Measurements from ENCODE around the gene TIE1. TPM values are rescaled to one million over a fixed set of nuclear protein-coding genes. Genes with fewer than 3 reads are reported as not detected.

The TIE1 gene
- total RNA-seq, 2 donors from 2014 or later, result 23.7 to 25.7 TPM

DNA sequence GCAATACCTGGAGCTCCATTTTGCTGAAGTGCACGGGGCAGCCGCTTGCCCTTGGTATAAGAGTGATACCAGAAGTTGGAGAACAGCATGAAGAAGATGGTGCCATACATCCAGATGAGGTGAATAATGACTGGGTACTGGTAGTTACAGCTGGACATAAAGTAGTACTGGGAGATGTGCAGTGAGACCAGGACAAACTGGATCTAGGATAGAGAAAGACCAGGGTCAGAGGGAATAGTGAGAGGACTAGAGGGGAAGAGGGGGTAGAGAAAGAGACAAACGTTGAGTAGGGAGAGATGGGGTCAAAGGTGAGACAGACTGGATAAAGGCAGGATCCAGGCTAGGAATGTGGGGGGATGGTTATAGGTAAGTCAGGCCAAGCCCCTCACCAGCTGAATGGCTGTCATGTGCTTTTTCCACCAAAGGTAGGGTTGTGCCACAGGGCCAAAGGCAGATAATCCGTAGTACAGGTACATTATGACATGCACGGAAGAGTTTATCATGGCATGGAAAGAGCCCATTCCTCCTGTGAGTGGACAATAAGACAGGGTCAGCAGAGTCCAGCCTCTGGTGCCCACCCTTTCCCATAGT is 63.2 kb downstream of the TIE1 start:
- Histone ChIP-seq H3K27me3 (replicated peaks; ENCODE audit: insufficient read depth) (no peaks in the 10 kb centered on the region), H3K4me1 (ENCODE audit: control insufficient read depth in 1 of 2, low read depth in 2 of 2) (peaks cover 19 to 26% of the 10 kb centered on the region in 2 donors)

DNA sequence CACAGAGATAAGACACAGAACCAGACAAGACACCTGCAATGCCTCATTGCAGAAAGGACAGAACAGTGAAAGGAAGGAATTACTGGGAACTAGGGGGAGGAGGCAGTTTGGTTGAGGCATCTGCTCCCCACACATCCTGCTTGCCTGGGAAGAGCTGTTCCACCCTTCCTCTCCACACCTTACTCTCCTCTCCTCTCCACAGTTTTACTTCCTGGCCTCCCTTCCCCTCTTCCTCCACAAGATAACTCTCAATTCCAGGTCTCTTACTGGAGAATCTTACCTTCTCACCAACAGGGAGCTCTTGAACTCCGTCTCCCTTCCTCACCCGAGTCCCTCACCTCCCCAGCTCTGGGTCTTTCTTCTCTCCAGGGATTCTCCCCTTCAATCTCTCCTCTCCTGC is 64.9 kb downstream of the TIE1 start:
- Histone ChIP-seq H3K4me3 (no peak overlapping the region), H3K27me3 (replicated peaks; ENCODE audit: insufficient read depth) (no peaks in the 10 kb centered on the region), H3K9me3 (no peaks in the 10 kb centered on the region), H3K4me1 (ENCODE audit: control insufficient read depth in 1 of 2, low read depth in 2 of 2) (peaks cover 15 to 23% of the 10 kb centered on the region in 2 donors), H3K27ac (peak overlapping the region; percentile 66 to 85), H3K36me3 (peaks cover 41% of the 10 kb centered on the region)
- no peak for ATAC-seq (ENCODE audit: insufficient number of reproducible peaks, low FRiP score, low read depth)
- TF ChIP-seq CTCF (IDR thresholded peaks at IDR 0.05), result no peak
- DNase-seq (ENCODE audit: low spot score), result no peak

More for the DNA sequence above, 63.2 kb downstream of the TIE1 start:
- no peak for DNase-seq (ENCODE audit: low spot score)
- Histone ChIP-seq H3K36me3 (peaks cover 41% of the 10 kb centered on the region), H3K4me3 (no peak overlapping the region), H3K9me3 (no peaks in the 10 kb centered on the region), H3K27ac (no peak overlapping the region)
- no peak for ATAC-seq (ENCODE audit: insufficient number of reproducible peaks, low FRiP score, low read depth)
- TF ChIP-seq CTCF (IDR thresholded peaks at IDR 0.05), result no peak

DNA sequence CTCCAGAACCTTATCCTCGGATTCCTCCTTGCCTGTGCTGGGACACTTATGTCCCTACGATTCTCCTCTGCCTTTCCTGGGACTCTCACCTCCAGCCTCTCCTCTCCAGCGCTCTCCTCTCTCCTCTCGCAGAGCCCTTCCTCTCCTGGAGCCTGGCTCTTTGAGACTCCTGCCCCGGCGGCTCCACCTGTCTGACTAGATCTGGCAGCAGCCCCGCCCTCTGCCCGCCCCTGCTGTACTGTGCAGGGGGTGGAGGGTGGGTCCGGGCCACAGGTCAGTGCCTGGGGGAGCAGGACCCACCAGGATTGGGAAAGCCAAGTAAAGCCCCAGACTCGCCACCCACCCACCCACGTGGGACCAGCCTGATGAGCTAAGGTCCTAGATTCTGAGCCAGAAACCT is 65.4 kb downstream of the TIE1 start:
- ATAC-seq (ENCODE audit: insufficient number of reproducible peaks, low FRiP score, low read depth) (no peak), DNase-seq (ENCODE audit: low spot score) (no peak)
- peak overlapping the region; percentile 66 to 85 for H3K27ac ChIP-seq
- H3K27me3 ChIP-seq (replicated peaks; ENCODE audit: insufficient read depth), result no peaks in the 10 kb centered on the region
- peaks cover 15 to 23% of the 10 kb centered on the region in 2 donors for H3K4me1 ChIP-seq (ENCODE audit: control insufficient read depth in 1 of 2, low read depth in 2 of 2)
- TF ChIP-seq CTCF (IDR thresholded peaks at IDR 0.05), result no peak
- peak overlapping the region; percentile 91 for H3K4me3 ChIP-seq
- no peaks in the 10 kb centered on the region for H3K9me3 ChIP-seq
- peaks cover 41% of the 10 kb centered on the region for H3K36me3 ChIP-seq

DNA sequence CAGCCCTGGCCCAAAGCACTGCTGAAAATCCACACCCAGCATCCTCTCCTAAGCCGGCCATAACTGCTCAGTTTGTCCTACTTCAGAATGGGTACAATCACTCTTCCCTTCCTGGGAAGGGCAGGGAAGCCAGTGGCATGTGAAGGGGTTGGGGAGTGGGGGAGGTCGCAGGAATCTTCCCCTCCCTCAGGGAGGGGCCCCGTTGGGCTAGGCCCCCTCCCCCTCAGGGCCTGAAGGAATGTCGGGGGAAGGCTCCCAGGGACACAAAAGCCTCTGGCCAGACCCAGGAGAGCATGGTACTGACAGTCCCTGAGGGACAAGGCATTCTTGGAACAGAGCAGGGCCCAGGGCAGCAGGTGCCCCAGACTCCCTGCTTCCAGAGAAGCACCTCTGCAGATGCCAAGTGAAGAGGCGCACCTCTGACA is 65.8 kb downstream of the TIE1 start:
- no peak for DNase-seq (ENCODE audit: low spot score)
- Histone ChIP-seq H3K27me3 (replicated peaks; ENCODE audit: insufficient read depth) (no peaks in the 10 kb centered on the region), H3K9me3 (no peaks in the 10 kb centered on the region), H3K36me3 (peaks cover 39% of the 10 kb centered on the region), H3K27ac (peak overlapping the region; percentile 66 to 85), H3K4me1 (ENCODE audit: control insufficient read depth in 1 of 2, low read depth in 2 of 2) (peaks cover 15 to 23% of the 10 kb centered on the region in 2 donors), H3K4me3 (peak overlapping the region; percentile 91)
- no peak for ATAC-seq (ENCODE audit: insufficient number of reproducible peaks, low FRiP score, low read depth)
- no peak for TF ChIP-seq CTCF (IDR thresholded peaks at IDR 0.05)

- DNase-seq (ENCODE audit: low spot score), result no peak
- peak; percentile 45 for ATAC-seq (ENCODE audit: insufficient number of reproducible peaks, low FRiP score, low read depth)
- peak overlapping the region; percentile 66 to 85 for H3K27ac ChIP-seq
- no peak for TF ChIP-seq CTCF (IDR thresholded peaks at IDR 0.05)
- peaks cover 32% of the 10 kb centered on the region for H3K36me3 ChIP-seq
- no peaks in the 10 kb centered on the region for H3K9me3 ChIP-seq
- peaks cover 15 to 23% of the 10 kb centered on the region in 2 donors for H3K4me1 ChIP-seq (ENCODE audit: control insufficient read depth in 1 of 2, low read depth in 2 of 2)
- H3K27me3 ChIP-seq (replicated peaks; ENCODE audit: insufficient read depth), result no peaks in the 10 kb centered on the region
- peak overlapping the region; percentile 91 for H3K4me3 ChIP-seq
These were observed 66.5 kb downstream of the TIE1 start for GRCh38 chr1:43367026-43367903.
